Measurements from ENCODE around the gene CSDE1.
A peak's percentile ranks its signal among the peaks of the same experiment; 100 is the strongest.

The CSDE1 gene

DNA sequence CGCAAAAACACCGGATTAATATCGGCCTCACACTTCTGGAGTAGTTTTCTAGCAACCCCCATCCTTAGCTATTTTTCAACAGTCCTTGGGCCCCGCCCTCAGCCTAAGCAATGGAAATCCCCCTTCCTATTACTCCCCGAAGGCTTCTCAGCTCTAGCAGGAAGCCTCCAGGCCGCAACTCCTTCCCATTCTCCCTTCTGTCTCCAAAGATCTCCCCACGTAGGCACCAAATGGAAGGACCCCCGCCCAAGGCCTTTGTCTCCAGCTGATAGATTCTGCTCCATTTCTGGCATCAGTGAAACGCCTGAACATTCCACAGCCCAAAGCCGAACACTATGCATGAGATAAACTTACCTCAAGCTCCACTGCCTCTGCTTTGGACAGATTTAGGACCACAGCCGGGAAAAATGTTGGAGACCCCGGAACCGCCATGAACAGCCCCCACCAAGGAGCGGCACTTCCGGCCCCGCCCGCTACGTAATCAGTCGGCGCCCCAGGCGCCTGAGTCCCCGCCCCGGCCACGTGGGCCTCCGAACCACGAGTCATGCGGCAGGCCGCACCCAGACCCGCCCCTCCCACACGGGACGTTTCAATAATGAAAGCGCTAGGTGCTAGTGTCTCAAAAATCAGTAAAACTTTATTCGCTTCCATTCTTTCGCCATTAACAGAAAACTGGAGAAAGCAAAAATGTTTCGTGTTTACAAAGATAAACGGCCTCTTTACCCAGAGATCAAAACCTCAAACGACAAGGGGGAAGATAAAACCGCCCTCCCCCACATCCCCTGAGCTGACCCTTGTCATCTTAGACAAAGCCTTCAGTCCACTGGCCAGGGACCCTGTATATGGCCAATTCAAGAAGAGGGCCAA, 41.2 kb downstream of the CSDE1 start, which contains the start of gene NRAS:
Gene NRAS (minus strand): TSS at position 468 of the 867 bp plus-strand sequence. CDS start 611 bp downstream, outside the sequence.
- Histone ChIP-seq H3K27me3 (no peaks in the 10 kb centered on the region), H3K36me3 (peaks cover 62% of the 10 kb centered on the region), H3K4me1 (peaks cover 3% of the 10 kb centered on the region; the same call in 1 of the 2 replicates), H3K9me3 (no peaks in the 10 kb centered on the region), H3K4me3 (ENCODE audit: low read depth, low read length) (peak within 1 kb of the TSS; percentile 97)
- TF ChIP-seq, protein P1, sequence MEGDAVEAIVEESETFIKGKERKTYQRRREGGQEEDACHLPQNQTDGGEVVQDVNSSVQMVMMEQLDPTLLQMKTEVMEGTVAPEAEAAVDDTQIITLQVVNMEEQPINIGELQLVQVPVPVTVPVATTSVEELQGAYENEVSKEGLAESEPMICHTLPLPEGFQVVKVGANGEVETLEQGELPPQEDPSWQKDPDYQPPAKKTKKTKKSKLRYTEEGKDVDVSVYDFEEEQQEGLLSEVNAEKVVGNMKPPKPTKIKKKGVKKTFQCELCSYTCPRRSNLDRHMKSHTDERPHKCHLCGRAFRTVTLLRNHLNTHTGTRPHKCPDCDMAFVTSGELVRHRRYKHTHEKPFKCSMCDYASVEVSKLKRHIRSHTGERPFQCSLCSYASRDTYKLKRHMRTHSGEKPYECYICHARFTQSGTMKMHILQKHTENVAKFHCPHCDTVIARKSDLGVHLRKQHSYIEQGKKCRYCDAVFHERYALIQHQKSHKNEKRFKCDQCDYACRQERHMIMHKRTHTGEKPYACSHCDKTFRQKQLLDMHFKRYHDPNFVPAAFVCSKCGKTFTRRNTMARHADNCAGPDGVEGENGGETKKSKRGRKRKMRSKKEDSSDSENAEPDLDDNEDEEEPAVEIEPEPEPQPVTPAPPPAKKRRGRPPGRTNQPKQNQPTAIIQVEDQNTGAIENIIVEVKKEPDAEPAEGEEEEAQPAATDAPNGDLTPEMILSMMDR (IDR thresholded peaks at IDR 0.05; ENCODE audit: low read depth, low read length): no peak
- peak; percentile 94 for DNase-seq

DNA sequence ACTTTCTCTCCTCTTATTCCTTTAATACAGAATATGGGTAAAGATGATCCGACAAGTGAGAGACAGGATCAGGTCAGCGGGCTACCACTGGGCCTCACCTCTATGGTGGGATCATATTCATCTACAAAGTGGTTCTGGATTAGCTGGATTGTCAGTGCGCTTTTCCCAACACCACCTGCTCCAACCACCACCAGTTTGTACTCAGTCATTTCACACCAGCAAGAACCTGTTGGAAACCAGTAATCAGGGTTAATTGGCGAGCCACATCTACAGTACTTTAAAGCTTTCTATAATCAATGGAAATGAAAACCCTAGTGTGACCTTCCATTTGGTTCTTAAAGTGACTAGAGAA, 41.9 kb downstream of the CSDE1 start:
- Histone ChIP-seq H3K27me3 (no peaks in the 10 kb centered on the region), H3K36me3 (peaks cover 60% of the 10 kb centered on the region), H3K4me3 (ENCODE audit: low read depth, low read length) (peak overlapping the region; percentile 97), H3K4me1 (peaks cover 3% of the 10 kb centered on the region; the same call in 1 of the 2 replicates), H3K9me3 (no peaks in the 10 kb centered on the region)
- no peak for DNase-seq
- TF ChIP-seq, protein P1 (IDR thresholded peaks at IDR 0.05; ENCODE audit: low read depth, low read length): no peak

DNA sequence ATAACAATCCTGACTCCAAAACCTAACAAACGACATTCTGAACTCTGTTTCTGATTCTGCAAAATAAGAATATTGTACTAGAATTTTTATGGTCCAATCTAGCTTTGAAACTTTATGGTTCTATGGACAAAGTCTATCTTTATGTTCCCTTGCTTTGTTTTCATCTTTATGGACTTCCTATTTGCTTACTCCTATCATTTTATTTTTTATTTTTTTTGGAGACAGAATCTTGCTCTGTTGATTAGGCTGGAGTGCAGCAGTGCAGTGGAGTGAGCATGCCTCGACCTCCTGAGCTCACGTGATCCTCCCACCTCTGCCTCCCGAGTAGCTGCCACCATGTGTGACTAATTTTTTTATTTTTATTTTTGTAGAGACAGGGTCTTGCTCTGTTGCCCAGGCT, 44.8 kb downstream of the CSDE1 start:
- no peak for DNase-seq
- no peaks in the 10 kb centered on the region for H3K27me3 ChIP-seq
- H3K4me3 ChIP-seq (ENCODE audit: low read depth, low read length): no peak overlapping the region
- H3K4me1 ChIP-seq: peaks cover 3% of the 10 kb centered on the region; the same call in 1 of the 2 replicates
- TF ChIP-seq, protein P1 (IDR thresholded peaks at IDR 0.05; ENCODE audit: low read depth, low read length): no peak
- H3K36me3 ChIP-seq: peaks cover 55% of the 10 kb centered on the region
- no peaks in the 10 kb centered on the region for H3K9me3 ChIP-seq

DNA sequence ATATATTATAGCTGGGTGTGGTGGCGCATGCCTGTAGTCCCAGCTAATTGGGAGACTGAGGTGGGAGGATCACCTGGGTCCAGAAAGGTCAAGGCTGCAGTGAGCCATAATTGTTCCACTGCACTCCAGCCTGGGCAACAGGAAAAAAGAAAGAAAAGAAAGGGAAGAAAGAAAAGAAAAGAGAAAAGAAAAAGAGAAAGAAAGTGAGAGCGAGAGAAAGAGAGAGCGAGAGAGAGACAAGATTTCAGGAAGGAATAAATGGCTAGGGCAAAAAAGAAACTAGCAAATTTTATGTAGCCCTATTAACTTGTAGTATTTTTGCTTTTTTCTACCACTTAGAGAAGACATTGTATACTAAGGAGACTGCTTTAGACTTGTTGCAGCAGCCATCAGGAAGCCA, 47.4 kb downstream of the CSDE1 start:
- H3K27me3 ChIP-seq: no peaks in the 10 kb centered on the region

DNA sequence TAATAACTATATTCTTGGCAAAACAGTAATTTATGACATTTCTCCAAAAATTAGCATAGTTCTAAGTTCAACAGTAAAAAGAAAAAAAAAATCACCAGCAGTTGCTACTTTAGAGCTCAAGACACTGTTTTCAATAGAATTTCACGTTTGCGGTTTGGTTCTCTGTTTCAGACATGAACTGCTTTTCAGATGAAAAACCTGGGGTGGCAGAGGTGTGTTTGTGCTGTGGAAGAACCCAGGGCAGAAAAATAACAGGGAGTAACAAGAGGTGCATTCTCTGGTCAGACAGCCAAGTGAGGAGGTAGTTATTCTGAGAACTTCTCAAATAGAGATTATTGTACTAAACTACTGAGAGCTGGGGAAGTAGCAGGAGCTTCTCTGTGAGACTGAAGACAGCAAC, 50.2 kb downstream of the CSDE1 start:
- no peaks in the 10 kb centered on the region for H3K27me3 ChIP-seq
- TF ChIP-seq, protein P1 (IDR thresholded peaks at IDR 0.05; ENCODE audit: low read depth, low read length): no peak
- H3K4me1 ChIP-seq: no peaks in the 10 kb centered on the region
- H3K9me3 ChIP-seq: no peaks in the 10 kb centered on the region
- H3K36me3 ChIP-seq: peaks cover 44% of the 10 kb centered on the region
- no peak for DNase-seq
- no peak overlapping the region for H3K4me3 ChIP-seq (ENCODE audit: low read depth, low read length)

More for the DNA sequence above, 47.4 kb downstream of the CSDE1 start:
- no peak overlapping the region for H3K4me3 ChIP-seq (ENCODE audit: low read depth, low read length)
- TF ChIP-seq, protein P1 (IDR thresholded peaks at IDR 0.05; ENCODE audit: low read depth, low read length): no peak
- no peak for DNase-seq
- no peaks in the 10 kb centered on the region for H3K9me3 ChIP-seq
- H3K4me1 ChIP-seq: peaks cover 1% of the 10 kb centered on the region; the same call in 1 of the 2 replicates
- H3K36me3 ChIP-seq: peaks cover 55% of the 10 kb centered on the region

DNA sequence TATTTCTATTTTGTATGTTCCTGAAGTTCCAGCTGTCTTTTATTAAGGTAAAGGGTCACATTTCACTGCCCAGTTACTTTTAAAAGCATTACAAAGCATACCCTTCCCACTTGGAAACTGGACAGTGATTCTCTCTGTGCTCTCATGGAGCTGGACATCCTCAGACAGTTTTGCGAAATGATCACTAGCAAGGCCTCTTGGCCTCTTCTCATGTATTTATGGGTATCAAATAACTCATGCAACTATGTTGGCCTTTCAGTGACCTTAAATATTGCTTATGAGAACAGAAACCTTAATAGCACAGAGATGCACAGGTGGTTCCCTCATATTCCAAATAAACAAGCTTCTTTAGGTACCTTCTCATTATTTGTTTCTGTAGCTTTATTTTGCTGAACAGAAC, 54.5 kb downstream of the CSDE1 start:
- Histone ChIP-seq H3K36me3 (peaks cover 15% of the 10 kb centered on the region), H3K9me3 (no peaks in the 10 kb centered on the region), H3K27me3 (peaks cover 17% of the 10 kb centered on the region), H3K4me3 (ENCODE audit: low read depth, low read length) (no peak overlapping the region), H3K4me1 (no peaks in the 10 kb centered on the region)
- DNase-seq: no peak
- TF ChIP-seq, protein P1 (IDR thresholded peaks at IDR 0.05; ENCODE audit: low read depth, low read length): no peak

Measured in BE2C (cell line).